DMS114 treated with DMSO at 0.1 percent for 48 hours (cell line): ENCODE results near the gene SALL4.
"Not testable (repeated sequence)": the region's sequence is repeated elsewhere in the genome, so short reads cannot be mapped to it uniquely, and the experiment has no call there.

Experiments
- DNase-seq: peaks from one replicate; lab custom pipeline; 2025; ENCODE audit not compliant: unreplicated experiment; lab: John Stamatoyannopoulos, UW

SALL4 gene

GRCh38 chr20:51802170-51802751 lies at the start of gene SALL4:
SALL4 (minus strand) TSS chr20:51802521; CDS start chr20:51802408, 113 bp downstream.
- peak; percentile 99 for DNase-seq

- no peak for DNase-seq
These were observed 46.0 kb upstream of the SALL4 start for GRCh38 chr20:51848346-51848745.

GRCh38 chr20:51840865-51841264 lies 38.5 kb upstream of the SALL4 start:
- DNase-seq: no peak

- DNase-seq: no peak
These were observed 35.6 kb upstream of the SALL4 start for GRCh38 chr20:51837876-51838420.

- DNase-seq: no peak
These were observed 35.1 kb upstream of the SALL4 start for GRCh38 chr20:51837436-51837835.

GRCh38 chr20:51833326-51833725 lies 31.0 kb upstream of the SALL4 start:
- no peak for DNase-seq

- DNase-seq: no peak
These were observed 30.0 kb upstream of the SALL4 start for GRCh38 chr20:51832276-51832675.

GRCh38 chr20:51831866-51832265 lies 29.5 kb upstream of the SALL4 start:
- no peak for DNase-seq

GRCh38 chr20:51830538-51830937 lies 28.2 kb upstream of the SALL4 start:
- no peak for DNase-seq

GRCh38 chr20:51828762-51829161 lies 26.4 kb upstream of the SALL4 start:
- no peak for DNase-seq

GRCh38 chr20:51826372-51826771 lies 24.1 kb upstream of the SALL4 start:
- no peak for DNase-seq

- DNase-seq: no peak
These were observed 16.2 kb upstream of the SALL4 start for GRCh38 chr20:51818479-51819008.

GRCh38 chr20:51816856-51817255 lies 14.5 kb upstream of the SALL4 start:
- DNase-seq: not testable (repeated sequence)

- DNase-seq: no peak
These were observed 13.2 kb upstream of the SALL4 start for GRCh38 chr20:51815383-51816076.

GRCh38 chr20:51812861-51813260 lies 10.5 kb upstream of the SALL4 start:
- no peak for DNase-seq

- DNase-seq: no peak
These were observed 9.3 kb upstream of the SALL4 start for GRCh38 chr20:51811514-51812128.

- peak; percentile 77 for DNase-seq
These were observed 8.7 kb upstream of the SALL4 start for GRCh38 chr20:51811042-51811355.

- DNase-seq: peak; percentile 86
These were observed 8.1 kb upstream of the SALL4 start for GRCh38 chr20:51810155-51811041.

- peak; percentile 93 for DNase-seq
These were observed 5.5 kb upstream of the SALL4 start for GRCh38 chr20:51807720-51808250.

GRCh38 chr20:51804754-51805153 lies 2.4 kb upstream of the SALL4 start:
- peak; percentile 79 for DNase-seq
